Right ventricle myocardium inferior (tissue), 1 donor: ENCODE results near the gene PDIK1L. TPM values are rescaled to one million over a fixed set of nuclear protein-coding genes. Genes with fewer than 3 reads are reported as not detected.

Source experiments
- total RNA-seq: library from RNA; stranded (reverse); fragmentation: NEBNext Ultra II Directional; extraction: Animal tissue kit (Norgen Biotek cat#: 25700); gene quantifications from one replicate; pipeline ENCODE4 v1.2.1, GENCODE V29; 2021
- donor health status: DM: no; HTN: yes; CAD: no; lungs with severe emphysema.

PDIK1L gene
- total RNA-seq, 1 donor from 2014 or later, result 4.0 TPM

Other genes starting within 250 kb of the PDIK1L start
- 2.2 TPM for gene PAQR7, start 236.1 kb upstream of the PDIK1L start, total RNA-seq
- 30.0 TPM for gene STMN1, start 205.4 kb upstream of the PDIK1L start, total RNA-seq
- 9.7 TPM for gene PAFAH2, start 113.8 kb upstream of the PDIK1L start, total RNA-seq
- gene EXTL1, start 90.0 kb upstream of the PDIK1L start, total RNA-seq, result 11.2 TPM
- gene SLC30A2, start 65.7 kb upstream of the PDIK1L start, total RNA-seq, result 4.0 TPM
- 212 TPM for gene TRIM63, start 44.2 kb upstream of the PDIK1L start, total RNA-seq
- gene FAM110D, start 47.3 kb downstream of the PDIK1L start, total RNA-seq, result 4.0 TPM
- not detected for gene C1orf232, start 57.1 kb downstream of the PDIK1L start, total RNA-seq
- gene ZNF593, start 58.1 kb downstream of the PDIK1L start, total RNA-seq, result 14.9 TPM
- gene ZNF593OS, start 60.0 kb downstream of the PDIK1L start, total RNA-seq, result not detected
- 1.8 TPM for gene CNKSR1, start 65.7 kb downstream of the PDIK1L start, total RNA-seq
- gene CATSPER4, start 78.8 kb downstream of the PDIK1L start, total RNA-seq, result not detected
- 73.6 TPM for gene CEP85, start 122.4 kb downstream of the PDIK1L start, total RNA-seq
- 50.5 TPM for gene SH3BGRL3, start 168.3 kb downstream of the PDIK1L start, total RNA-seq
- gene UBXN11, start 194.8 kb downstream of the PDIK1L start, total RNA-seq, result 9.5 TPM
- gene CD52, start 206.1 kb downstream of the PDIK1L start, total RNA-seq, result 6.5 TPM
- not detected for gene CRYBG2, start 242.3 kb downstream of the PDIK1L start, total RNA-seq